ENCODE data around the gene CENPF.

The CENPF gene

GRCh38 chr1:214698559-214698958 lies 95.6 kb downstream of the CENPF start:
- TF ChIP-seq, protein P1, sequence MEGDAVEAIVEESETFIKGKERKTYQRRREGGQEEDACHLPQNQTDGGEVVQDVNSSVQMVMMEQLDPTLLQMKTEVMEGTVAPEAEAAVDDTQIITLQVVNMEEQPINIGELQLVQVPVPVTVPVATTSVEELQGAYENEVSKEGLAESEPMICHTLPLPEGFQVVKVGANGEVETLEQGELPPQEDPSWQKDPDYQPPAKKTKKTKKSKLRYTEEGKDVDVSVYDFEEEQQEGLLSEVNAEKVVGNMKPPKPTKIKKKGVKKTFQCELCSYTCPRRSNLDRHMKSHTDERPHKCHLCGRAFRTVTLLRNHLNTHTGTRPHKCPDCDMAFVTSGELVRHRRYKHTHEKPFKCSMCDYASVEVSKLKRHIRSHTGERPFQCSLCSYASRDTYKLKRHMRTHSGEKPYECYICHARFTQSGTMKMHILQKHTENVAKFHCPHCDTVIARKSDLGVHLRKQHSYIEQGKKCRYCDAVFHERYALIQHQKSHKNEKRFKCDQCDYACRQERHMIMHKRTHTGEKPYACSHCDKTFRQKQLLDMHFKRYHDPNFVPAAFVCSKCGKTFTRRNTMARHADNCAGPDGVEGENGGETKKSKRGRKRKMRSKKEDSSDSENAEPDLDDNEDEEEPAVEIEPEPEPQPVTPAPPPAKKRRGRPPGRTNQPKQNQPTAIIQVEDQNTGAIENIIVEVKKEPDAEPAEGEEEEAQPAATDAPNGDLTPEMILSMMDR (IDR thresholded peaks at IDR 0.05; ENCODE audit: insufficient read depth, low read depth, low read length, missing control alignments) = no peak
- DNase-seq (ENCODE audit: low read depth) = no peak
- no peak overlapping the region for H3K4me3 ChIP-seq (ENCODE audit: low read length)

- DNase-seq (ENCODE audit: low read depth) = no peak
- H3K4me3 ChIP-seq (ENCODE audit: low read length) = no peak overlapping the region
- TF ChIP-seq, protein P1 (IDR thresholded peaks at IDR 0.05; ENCODE audit: insufficient read depth, low read depth, low read length, missing control alignments) = no peak
These were observed 97.4 kb downstream of the CENPF start for GRCh38 chr1:214700437-214700836.

DNA sequence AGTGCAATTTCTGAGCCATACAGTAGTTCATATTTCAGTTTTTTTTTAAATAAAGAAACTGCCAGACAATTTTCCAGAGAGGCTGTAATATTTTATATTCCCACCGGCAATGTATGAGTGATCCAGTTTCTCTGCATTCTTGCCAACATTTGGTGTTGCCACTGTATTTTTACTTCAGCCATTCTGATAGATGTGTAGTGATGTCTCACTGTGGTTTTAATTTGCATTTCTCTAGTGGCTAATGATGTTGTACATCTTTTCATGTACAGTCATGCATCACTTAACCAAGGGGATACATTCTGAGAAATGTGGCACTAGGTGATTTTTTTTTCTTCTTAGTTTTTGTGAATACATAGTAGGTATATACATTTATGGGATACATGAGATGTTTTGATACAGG lies 99.6 kb downstream of the CENPF start:
- DNase-seq (ENCODE audit: low read depth) = no peak
- TF ChIP-seq, protein P1 (IDR thresholded peaks at IDR 0.05; ENCODE audit: insufficient read depth, low read depth, low read length, missing control alignments) = no peak
- H3K4me3 ChIP-seq (ENCODE audit: low read length) = no peak overlapping the region

GRCh38 chr1:214707306-214708087 lies 104.5 kb downstream of the CENPF start:
- no peak overlapping the region for H3K4me3 ChIP-seq (ENCODE audit: low read length)
- TF ChIP-seq, protein P1 (IDR thresholded peaks at IDR 0.05; ENCODE audit: insufficient read depth, low read depth, low read length, missing control alignments) = no peak
- no peak for DNase-seq (ENCODE audit: low read depth)

GRCh38 chr1:214708321-214708955 lies 105.4 kb downstream of the CENPF start:
- TF ChIP-seq, protein P1 (IDR thresholded peaks at IDR 0.05; ENCODE audit: insufficient read depth, low read depth, low read length, missing control alignments) = no peak
- DNase-seq (ENCODE audit: low read depth) = peak; percentile 28

GRCh38 chr1:214709241-214709640 lies 106.2 kb downstream of the CENPF start:
- DNase-seq (ENCODE audit: low read depth) = no peak
- TF ChIP-seq, protein P1 (IDR thresholded peaks at IDR 0.05; ENCODE audit: insufficient read depth, low read depth, low read length, missing control alignments) = no peak
- H3K4me3 ChIP-seq (ENCODE audit: low read length) = no peak overlapping the region

More at GRCh38 chr1:214708321-214708955, 105.4 kb downstream of the CENPF start:
- no peak overlapping the region for H3K4me3 ChIP-seq (ENCODE audit: low read length)
